GM10266 (cell line): ENCODE results near the gene MPI.

Source experiments
- DNase-seq: peaks from one replicate; pipeline ENCODE4 v3.0.0; 2012; ENCODE audit errors: extremely low spot score
- CTCF ChIP-seq: IDR thresholded peaks from 2 replicates; pipeline ENCODE4 v1.5.1; 2012; ENCODE audit warnings: mild to moderate bottlenecking, low read depth; ENCODE audit not compliant: control insufficient read depth, insufficient read depth; ENCODE audit errors: missing control alignments

The MPI gene

GRCh38 chr15:74895830-74896229 lies 6.0 kb downstream of the MPI start:
- no peak for DNase-seq
- TF ChIP-seq CTCF, result no peak

- DNase-seq, result no peak
- no peak for TF ChIP-seq CTCF
Observed at GRCh38 chr15:74896316-74896715, 6.5 kb downstream of the MPI start.

GRCh38 chr15:74897300-74897701 lies 7.5 kb downstream of the MPI start:
- TF ChIP-seq CTCF, result no peak
- no peak for DNase-seq

GRCh38 chr15:74901612-74902063 lies 11.8 kb downstream of the MPI start:
- DNase-seq, result peak; percentile 78
- TF ChIP-seq CTCF, result peak; percentile 71

GRCh38 chr15:74902295-74903075 lies 12.6 kb downstream of the MPI start:
- no peak for TF ChIP-seq CTCF
- DNase-seq, result no peak

GRCh38 chr15:74903676-74904075 lies 13.8 kb downstream of the MPI start:
- no peak for DNase-seq
- no peak for TF ChIP-seq CTCF

GRCh38 chr15:74904190-74904805 lies 14.5 kb downstream of the MPI start:
- TF ChIP-seq CTCF, result no peak
- no peak for DNase-seq
